MCF 10A (cell line): ENCODE results near the gene TTC3. TPM values are rescaled to one million over a fixed set of nuclear protein-coding genes. Genes with fewer than 3 reads are reported as not detected.

Experiments used
- BruUV-seq: library from RNA; stranded (reverse); fragments of 400-500 nt; replicated peaks from 2 replicates; lab custom pipeline; 2021; lab: Mats Ljungman, UMichigan
- CTCF ChIA-PET: fragments of 300-600 bp; sonication (Branson Sonifier 250); formaldehyde crosslinking; extraction: SDS; loops from one replicate; lab custom pipeline; 2021; ENCODE audit warnings: antibody characterized with exemption, inconsistent platforms; lab: Yijun Ruan, JAX
- POLR2A ChIA-PET: fragments of 300-600, 350-650 bp; sonication (Branson Sonifier 250); formaldehyde crosslinking; extraction: SDS; loops from one replicate; lab custom pipeline; 2020; ENCODE audit warnings: antibody characterized with exemption, inconsistent platforms; lab: Yijun Ruan, JAX
- DNase-seq: peaks from one replicate; pipeline ENCODE4 v3.0.0-alpha.2; 2018; ENCODE audit not compliant: unreplicated experiment
- H3K27ac Mint-ChIP-seq: one replicate; pipeline ENCODE4 v1.8.0; 2022; ENCODE audit warnings: mild to moderate bottlenecking, low read depth, mixed read lengths; ENCODE audit not compliant: unreplicated experiment
- H3K27me3 Mint-ChIP-seq: one replicate; pipeline ENCODE4 v1.8.0; 2022; ENCODE audit warnings: mixed read lengths; ENCODE audit not compliant: insufficient read depth, unreplicated experiment
- H3K36me3 Mint-ChIP-seq: one replicate; pipeline ENCODE4 v1.8.0; 2022; ENCODE audit warnings: mild to moderate bottlenecking, moderate library complexity, mixed read lengths; ENCODE audit not compliant: insufficient read depth, unreplicated experiment
- H3K4me1 Mint-ChIP-seq: one replicate; pipeline ENCODE4 v1.8.0; 2022; ENCODE audit warnings: mixed read lengths; ENCODE audit not compliant: insufficient read depth, unreplicated experiment
- H3K4me3 Mint-ChIP-seq: one replicate; pipeline ENCODE4 v1.8.0; 2022; ENCODE audit warnings: mild to moderate bottlenecking, moderate library complexity, mixed read lengths; ENCODE audit not compliant: unreplicated experiment
- H3K9me3 Mint-ChIP-seq: one replicate; pipeline ENCODE4 v1.8.0; 2022; ENCODE audit warnings: mixed read lengths; ENCODE audit not compliant: unreplicated experiment
- CTCF ChIP-seq: fragments of 200-600 bp; IDR thresholded peaks from one replicate; pipeline ENCODE4 v1.8.0; 2022; ENCODE audit warnings: antibody characterized with exemption, mild to moderate bottlenecking; ENCODE audit not compliant: unreplicated experiment
- intact Hi-C: fragments of 100-400 bp; cut with micrococcal nuclease; formaldehyde crosslinking; loops from 2 replicates; pipeline ENCODE4 v1.14.1; 2022
- total RNA-seq: library from RNA; stranded (reverse); gene quantifications from 2 replicates; pipeline ENCODE4 v1.2.3, GENCODE V29; 2022

TTC3 gene
- total RNA-seq, 1 experiment from 2014 or later: 74.4 TPM

GRCh38 chr21:37085726-37086125 lies 12.7 kb downstream of the TTC3 start:
- no peak for DNase-seq
- no TSS peak for BruUV-seq
- Mint-ChIP-seq H3K4me3 (no peak overlapping the region), H3K27me3 (no peaks in the 10 kb centered on the region), H3K9me3 (no peaks in the 10 kb centered on the region), H3K27ac (no peak overlapping the region), H3K4me1 (peaks cover 9% of the 10 kb centered on the region), H3K36me3 (peaks cover 15% of the 10 kb centered on the region)
- POLR2A ChIA-PET: no interaction called here
- CTCF ChIA-PET: interaction anchor here (0.7 to 2.0 kb wide), 5 partner anchors 10 to 146 kb away, joined by 3 to 6 read pairs (median 4); no protein-coding TSS in a partner anchor
- no peak for TF ChIP-seq CTCF
- intact Hi-C loops: no loop called here

GRCh38 chr21:37087188-37087587 lies 14.1 kb downstream of the TTC3 start:
- peak; percentile 28 for TF ChIP-seq CTCF
- no peaks in the 10 kb centered on the region for H3K9me3 Mint-ChIP-seq
- CTCF ChIA-PET: interaction anchor here (0.5 to 2.0 kb wide), 11 partner anchors 9 to 829 kb away, joined by 3 to 6 read pairs (median 4); partner anchors contain the start of gene HLCS
- no peak overlapping the region for H3K27ac Mint-ChIP-seq
- BruUV-seq: no TSS peak
- peak; percentile 69 for DNase-seq
- H3K27me3 Mint-ChIP-seq: no peaks in the 10 kb centered on the region
- POLR2A ChIA-PET: interaction anchor here (1.1 kb wide), 2 partner anchors 9 to 10 kb away, joined by 4 read pairs; no protein-coding TSS in a partner anchor
- peaks cover 8% of the 10 kb centered on the region for H3K4me1 Mint-ChIP-seq
- intact Hi-C loops: loop anchor here (1.0 kb wide), 1 partner anchor 110 kb away; no protein-coding TSS in a partner anchor
- peaks cover 25% of the 10 kb centered on the region for H3K36me3 Mint-ChIP-seq
- H3K4me3 Mint-ChIP-seq: no peak overlapping the region

GRCh38 chr21:37088186-37088735 lies 15.2 kb downstream of the TTC3 start:
- ChIA-PET POLR2A (interaction anchor here (1.3 kb wide), 1 partner anchor 13 kb away, joined by 5 read pairs; no protein-coding TSS in a partner anchor), CTCF (interaction anchor here (0.6 to 1.0 kb wide), 4 partner anchors 9 to 145 kb away, joined by 3 read pairs; no protein-coding TSS in a partner anchor)
- Mint-ChIP-seq H3K36me3 (peaks cover 36% of the 10 kb centered on the region), H3K4me3 (no peak overlapping the region), H3K9me3 (no peaks in the 10 kb centered on the region), H3K4me1 (peaks cover 3% of the 10 kb centered on the region), H3K27me3 (no peaks in the 10 kb centered on the region), H3K27ac (no peak overlapping the region)
- no peak for TF ChIP-seq CTCF
- BruUV-seq: no TSS peak
- intact Hi-C loops: no loop called here
- DNase-seq: peak; percentile 57

- Mint-ChIP-seq H3K27me3 (no peaks in the 10 kb centered on the region), H3K9me3 (no peaks in the 10 kb centered on the region), H3K27ac (no peak overlapping the region), H3K36me3 (peaks cover 75% of the 10 kb centered on the region), H3K4me3 (no peak overlapping the region), H3K4me1 (no peaks in the 10 kb centered on the region)
- no peak for DNase-seq
- intact Hi-C loops: no loop called here
- TF ChIP-seq CTCF: no peak
- ChIA-PET CTCF (no interaction called here), POLR2A (no interaction called here)
- no TSS peak for BruUV-seq
Observed at GRCh38 chr21:37093977-37094376, 20.9 kb downstream of the TTC3 start.
